ENCODE results near the gene TPH2. TPM values are rescaled to one million over a fixed set of nuclear protein-coding genes. Genes with fewer than 3 reads are reported as not detected.

Gene TPH2
- total and polyA plus RNA-seq, 2 of the 13 experiments (the other 11 are each of a cell fraction or from before 2014, with no cell fraction given) = not detected

GRCh38 chr12:71950404-71950803 is 11.8 kb downstream of the TPH2 start:
- no peaks in the 10 kb centered on the region for H4K20me1 ChIP-seq (ENCODE audit: insufficient read depth, low read length)
- no peak overlapping the region for H3K9ac ChIP-seq (ENCODE audit: insufficient read depth, low read depth, low read length)
- peaks cover 30% of the 10 kb centered on the region for H3K4me1 ChIP-seq (ENCODE audit: insufficient read depth, low read length)
- 21% methylated on average over 4 of the region's 4 CpGs for WGBS (ENCODE audit: low lambda C conversion rate)
- no peak overlapping the region for H3K4me3 ChIP-seq (replicated peaks in 1 of 3; ENCODE audit: insufficient read depth in 1 of 3, low read depth in 2 of 3, low read length in 3 of 3)
- H3K9me3 ChIP-seq (ENCODE audit: low read length) = no peaks in the 10 kb centered on the region
- H3K27ac ChIP-seq (ENCODE audit: extremely low read length, insufficient read depth, low read length) = no peak overlapping the region
- CTCF ChIA-PET (ENCODE audit: low intra/inter-chr PET ratio, low total read pairs) = no interaction called here
- no peak overlapping the region for H2AFZ ChIP-seq (ENCODE audit: low read length)
- intact Hi-C loops (cut with micrococcal nuclease; ENCODE audit: unreplicated experiment) = no loop called here
- no peak for TF ChIP-seq XRCC5 (optimal IDR thresholded peaks at IDR 0.05; ENCODE audit: low read length)
- no peak for TF ChIP-seq ZNF879 (CRISPR knock-in tag; IDR thresholded peaks at IDR 0.05)
- TF ChIP-seq ZNF460 (CRISPR knock-in tag; IDR thresholded peaks at IDR 0.05; ENCODE audit: borderline replicate concordance) = no peak
- no peak for TF ChIP-seq ZNF891 (CRISPR knock-in tag; IDR thresholded peaks at IDR 0.05)
- ATAC-seq (no peak), FAIRE-seq (no peak), DNase-seq (ENCODE audit: low spot score) (no peak)
- no peaks in the 10 kb centered on the region for H3K79me2 ChIP-seq (ENCODE audit: insufficient read depth, low read length)
- H3K4me2 ChIP-seq (ENCODE audit: low read depth, low read length) = no peak overlapping the region
- POLR2A ChIA-PET = no interaction called here
- in situ Hi-C loops (cut with HindIII; ENCODE audit: extremely low pct_ligation_motif_present, low pct_unique_long_range_greater_than_20kb) = no loop called here
- no peaks in the 10 kb centered on the region for H3K27me3 ChIP-seq (ENCODE audit: control insufficient read depth in 1 of 2, insufficient read depth in 2 of 2, low read length in 2 of 2)
- H3K36me3 ChIP-seq (replicated peaks in 1 of 2; ENCODE audit: control insufficient read depth in 1 of 2, insufficient read depth in 2 of 2, low read length in 2 of 2) = no peaks in the 10 kb centered on the region
- BruUV-seq (replicated peaks) = no TSS peak

GRCh38 chr12:71950819-71951218 is 12.2 kb downstream of the TPH2 start:
- no peak for TF ChIP-seq ZNF557 (CRISPR knock-in tag; IDR thresholded peaks at IDR 0.05)
- peak; percentile 97 for TF ChIP-seq MNT (IDR thresholded peaks at IDR 0.05)
- peaks cover 31% of the 10 kb centered on the region for H3K4me1 ChIP-seq (ENCODE audit: insufficient read depth, low read length)
- H3K27me3 ChIP-seq (ENCODE audit: control insufficient read depth in 1 of 2, insufficient read depth in 2 of 2, low read length in 2 of 2) = no peaks in the 10 kb centered on the region
- no peaks in the 10 kb centered on the region for H3K9me3 ChIP-seq (ENCODE audit: low read length)
- ChIA-PET POLR2A (no interaction called here), CTCF (ENCODE audit: low intra/inter-chr PET ratio, low total read pairs) (no interaction called here)
- H3K4me2 ChIP-seq (ENCODE audit: low read depth, low read length) = no peak overlapping the region
- H3K27ac ChIP-seq (ENCODE audit: extremely low read length, insufficient read depth, low read length) = no peak overlapping the region
- no peaks in the 10 kb centered on the region for H3K79me2 ChIP-seq (ENCODE audit: insufficient read depth, low read length)
- FAIRE-seq (no peak), DNase-seq (ENCODE audit: low spot score) (no peak), ATAC-seq (no peak)
- H3K9ac ChIP-seq (ENCODE audit: insufficient read depth, low read depth, low read length) = no peak overlapping the region
- no peaks in the 10 kb centered on the region for H3K36me3 ChIP-seq (replicated peaks in 1 of 2; ENCODE audit: control insufficient read depth in 1 of 2, insufficient read depth in 2 of 2, low read length in 2 of 2)
- 11% methylated on average over 4 of the region's 4 CpGs for WGBS (ENCODE audit: low lambda C conversion rate)
- H4K20me1 ChIP-seq (ENCODE audit: insufficient read depth, low read length) = no peaks in the 10 kb centered on the region
- intact Hi-C loops (cut with micrococcal nuclease; ENCODE audit: unreplicated experiment) = no loop called here
- in situ Hi-C loops (cut with HindIII; ENCODE audit: extremely low pct_ligation_motif_present, low pct_unique_long_range_greater_than_20kb) = no loop called here
- BruUV-seq (replicated peaks) = no TSS peak
- H2AFZ ChIP-seq (ENCODE audit: low read length) = no peak overlapping the region
- no peak overlapping the region for H3K4me3 ChIP-seq (replicated peaks in 1 of 3; ENCODE audit: insufficient read depth in 1 of 3, low read depth in 2 of 3, low read length in 3 of 3)

All from HepG2 (cell line).